CD14-positive monocyte (primary cell): ENCODE results near the gene PDE4B. TPM values are rescaled to one million over a fixed set of nuclear protein-coding genes. Genes with fewer than 3 reads are reported as not detected.

Experiments
- DNase-seq, 3 donors: peaks; one replicate each; pipeline ENCODE4 v3.0.0-alpha.2; 2011 to 2022
- H2AFZ ChIP-seq: 2 replicates; pipeline ENCODE4 v1.6.0; 2012; ENCODE audit warnings: mild to moderate bottlenecking, low read depth, low read length, inconsistent platforms; ENCODE audit not compliant: insufficient read depth, poor library complexity, severe bottlenecking
- H3K27ac ChIP-seq, 2 donors: 1 replicate in 1 of 2; 2 replicates in 1 of 2; pipeline ENCODE4 v1.5.1; 2012 to 2013; ENCODE audit warnings: low read length in 2 of 2, control low read depth in 1 of 2, inconsistent platforms in 1 of 2, low read depth in 1 of 2, mild to moderate bottlenecking in 1 of 2
- H3K27me3 ChIP-seq, 2 donors: one replicate each; pipeline versions ENCODE4 v1.6.0 to v1.6.1; 2011 to 2013; ENCODE audit warnings: low read length in 2 of 2; ENCODE audit not compliant: control insufficient read depth in 2 of 2, insufficient read depth in 2 of 2
- H3K36me3 ChIP-seq, 2 donors: replicated peaks in 1 of 2; 1 replicate in 1 of 2; 2 replicates in 1 of 2; pipeline versions ENCODE4 v1.5.1 to v1.6.1; 2012 to 2013; ENCODE audit warnings: low read length in 2 of 2, control low read depth in 1 of 2, inconsistent platforms in 1 of 2, mild to moderate bottlenecking in 1 of 2; ENCODE audit not compliant: insufficient read depth in 2 of 2, control insufficient read depth in 1 of 2
- H3K4me1 ChIP-seq, 2 donors: 1 replicate in 1 of 2; 2 replicates in 1 of 2; pipeline versions ENCODE4 v1.5.1 to v1.6.1; 2012 to 2013; ENCODE audit warnings: low read length in 2 of 2, control low read depth in 1 of 2, inconsistent platforms in 1 of 2, mild to moderate bottlenecking in 1 of 2, moderate library complexity in 1 of 2; ENCODE audit not compliant: insufficient read depth in 2 of 2, control insufficient read depth in 1 of 2
- H3K4me2 ChIP-seq: replicated peaks from 2 replicates; pipeline ENCODE3; 2012; ENCODE audit warnings: low read length, moderate library complexity, mild to moderate bottlenecking; ENCODE audit not compliant: poor library complexity, severe bottlenecking; ENCODE audit errors: extremely low read depth
- H3K4me3 ChIP-seq, 3 experiments: fragments of 200-600 bp in 1 of 3; sonication (generic) in 1 of 3; replicated peaks in 1 of 3; 1 replicate in 2 of 3; 2 replicates in 1 of 3; pipeline ENCODE4 v1.5.1; 2011 to 2013; ENCODE audit warnings: low read length in 3 of 3, mild to moderate bottlenecking in 3 of 3, control low read depth in 2 of 3, low read depth in 2 of 3, inconsistent platforms in 1 of 3, moderate library complexity in 1 of 3
- H3K79me2 ChIP-seq: 2 replicates; pipeline ENCODE4 v1.6.0; 2012; ENCODE audit warnings: mild to moderate bottlenecking, control low read depth, inconsistent platforms, low read length, moderate library complexity; ENCODE audit not compliant: insufficient read depth
- H3K9ac ChIP-seq: 2 replicates; pipeline ENCODE4 v1.6.0; 2017; ENCODE audit warnings: low read length, mild to moderate bottlenecking; ENCODE audit not compliant: insufficient read depth, poor library complexity, severe bottlenecking
- H3K9me3 ChIP-seq, 2 donors: replicated peaks in 1 of 2; 1 replicate in 1 of 2; 2 replicates in 1 of 2; pipeline versions ENCODE4 v1.5.1 to v1.6.1; 2012 to 2013; ENCODE audit warnings: low read length in 2 of 2, control low read depth in 1 of 2; ENCODE audit not compliant: control insufficient read depth in 1 of 2, insufficient read depth in 1 of 2
- H4K20me1 ChIP-seq: 2 replicates; pipeline ENCODE4 v1.6.0; 2012; ENCODE audit warnings: mild to moderate bottlenecking, low read length, control low read depth, moderate library complexity; ENCODE audit not compliant: insufficient read depth
- H3K27ac Mint-ChIP-seq, 7 donors: one replicate each; pipeline ENCODE4 v1.8.0; 2020; ENCODE audit warnings: mild to moderate bottlenecking in 7 of 7, mixed read lengths in 7 of 7, moderate library complexity in 6 of 7, inconsistent platforms in 2 of 7
- H3K27me3 Mint-ChIP-seq, 3 donors: one replicate each; pipeline ENCODE4 v1.8.0; 2021 to 2022; ENCODE audit warnings: low read depth in 3 of 3, mild to moderate bottlenecking in 3 of 3, mixed read lengths in 3 of 3, moderate library complexity in 3 of 3, inconsistent platforms in 1 of 3
- H3K36me3 Mint-ChIP-seq, 2 donors: one replicate each; pipeline ENCODE4 v1.8.0; 2020; ENCODE audit warnings: mixed read lengths in 2 of 2, inconsistent platforms in 1 of 2, mild to moderate bottlenecking in 1 of 2
- H3K4me1 Mint-ChIP-seq: one replicate; pipeline ENCODE4 v1.8.0; 2020; ENCODE audit warnings: mild to moderate bottlenecking, mixed read lengths
- H3K4me3 Mint-ChIP-seq, 2 donors: one replicate each; pipeline ENCODE4 v1.8.0; 2020; ENCODE audit warnings: mild to moderate bottlenecking in 2 of 2, mixed read lengths in 2 of 2, moderate library complexity in 1 of 2
- H3K9me3 Mint-ChIP-seq, 7 donors: one replicate each; pipeline ENCODE4 v1.8.0; 2020 to 2022; ENCODE audit warnings: mixed read lengths in 7 of 7, mild to moderate bottlenecking in 6 of 7, moderate library complexity in 6 of 7, inconsistent platforms in 2 of 7
- WGBS: methylation state at CpG from one replicate; pipeline ENCODE4 v1.1.5; 2013; ENCODE audit warnings: missing lambda C conversion rate; ENCODE audit not compliant: insufficient coverage; 5-methylcytosine and 5-hydroxymethylcytosine counted together
- intact Hi-C, 2 donors: fragments of 100-400 bp; cut with micrococcal nuclease; formaldehyde crosslinking; loops; one replicate each; pipeline versions ENCODE4 v1.15.0 to v1.15.1; 2023
- polyA plus RNA-seq, 3 donors: library from polyadenylated mRNA; depleted of rRNA in 1 of 3; unstranded in 2 of 3; stranded (reverse) in 1 of 3; fragments of 300-500 nt in 2 of 3; fragments of >200 nt in 1 of 3; fragmentation: Illumina TruSeq in 2 of 3; gene quantifications; 1 replicate in 2 of 3; 2 replicates in 1 of 3; pipeline ENCODE4 v1.2.3, GENCODE V29; 2012 to 2021
- TF ChIP-seq, protein P1 (sequence below): fragments of 200-600 bp; IDR thresholded peaks from one replicate; pipeline ENCODE4 v1.8.0; 2022; ENCODE audit warnings: antibody characterized with exemption, mild to moderate bottlenecking

Gene PDE4B
- polyA plus RNA-seq, 3 donors: 17.2 to 52.8 (median 25.2) TPM

GRCh38 chr1:66175581-66175980 lies 382.9 kb downstream of the PDE4B start:
- H3K27me3 Mint-ChIP-seq: no peaks in the 10 kb centered on the region
- no peak overlapping the region for H2AFZ ChIP-seq
- no peaks in the 10 kb centered on the region for H3K4me1 ChIP-seq
- H3K4me3 ChIP-seq: no peak overlapping the region
- no peaks in the 10 kb centered on the region for H3K9me3 ChIP-seq
- H3K27ac ChIP-seq: no peak overlapping the region
- no peak overlapping the region for H3K4me3 Mint-ChIP-seq
- no peaks in the 10 kb centered on the region for H3K36me3 ChIP-seq
- WGBS: no CpG with 5 or more reads among the region's 2 CpGs
- H3K9me3 Mint-ChIP-seq: peaks cover 0 to 3% (median 0%) of the 10 kb centered on the region in 7 donors
- H3K27me3 ChIP-seq: no peaks in the 10 kb centered on the region
- H3K79me2 ChIP-seq: no peaks in the 10 kb centered on the region
- no peak overlapping the region for H3K9ac ChIP-seq
- DNase-seq: no peak
- no peaks in the 10 kb centered on the region for H3K36me3 Mint-ChIP-seq
- H4K20me1 ChIP-seq: no peaks in the 10 kb centered on the region
- TF ChIP-seq, protein P1, sequence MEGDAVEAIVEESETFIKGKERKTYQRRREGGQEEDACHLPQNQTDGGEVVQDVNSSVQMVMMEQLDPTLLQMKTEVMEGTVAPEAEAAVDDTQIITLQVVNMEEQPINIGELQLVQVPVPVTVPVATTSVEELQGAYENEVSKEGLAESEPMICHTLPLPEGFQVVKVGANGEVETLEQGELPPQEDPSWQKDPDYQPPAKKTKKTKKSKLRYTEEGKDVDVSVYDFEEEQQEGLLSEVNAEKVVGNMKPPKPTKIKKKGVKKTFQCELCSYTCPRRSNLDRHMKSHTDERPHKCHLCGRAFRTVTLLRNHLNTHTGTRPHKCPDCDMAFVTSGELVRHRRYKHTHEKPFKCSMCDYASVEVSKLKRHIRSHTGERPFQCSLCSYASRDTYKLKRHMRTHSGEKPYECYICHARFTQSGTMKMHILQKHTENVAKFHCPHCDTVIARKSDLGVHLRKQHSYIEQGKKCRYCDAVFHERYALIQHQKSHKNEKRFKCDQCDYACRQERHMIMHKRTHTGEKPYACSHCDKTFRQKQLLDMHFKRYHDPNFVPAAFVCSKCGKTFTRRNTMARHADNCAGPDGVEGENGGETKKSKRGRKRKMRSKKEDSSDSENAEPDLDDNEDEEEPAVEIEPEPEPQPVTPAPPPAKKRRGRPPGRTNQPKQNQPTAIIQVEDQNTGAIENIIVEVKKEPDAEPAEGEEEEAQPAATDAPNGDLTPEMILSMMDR: no peak
- intact Hi-C loops: no loop called here
- peaks cover 1% of the 10 kb centered on the region for H3K4me1 Mint-ChIP-seq
- no peak overlapping the region for H3K27ac Mint-ChIP-seq
- no peak overlapping the region for H3K4me2 ChIP-seq

DNA sequence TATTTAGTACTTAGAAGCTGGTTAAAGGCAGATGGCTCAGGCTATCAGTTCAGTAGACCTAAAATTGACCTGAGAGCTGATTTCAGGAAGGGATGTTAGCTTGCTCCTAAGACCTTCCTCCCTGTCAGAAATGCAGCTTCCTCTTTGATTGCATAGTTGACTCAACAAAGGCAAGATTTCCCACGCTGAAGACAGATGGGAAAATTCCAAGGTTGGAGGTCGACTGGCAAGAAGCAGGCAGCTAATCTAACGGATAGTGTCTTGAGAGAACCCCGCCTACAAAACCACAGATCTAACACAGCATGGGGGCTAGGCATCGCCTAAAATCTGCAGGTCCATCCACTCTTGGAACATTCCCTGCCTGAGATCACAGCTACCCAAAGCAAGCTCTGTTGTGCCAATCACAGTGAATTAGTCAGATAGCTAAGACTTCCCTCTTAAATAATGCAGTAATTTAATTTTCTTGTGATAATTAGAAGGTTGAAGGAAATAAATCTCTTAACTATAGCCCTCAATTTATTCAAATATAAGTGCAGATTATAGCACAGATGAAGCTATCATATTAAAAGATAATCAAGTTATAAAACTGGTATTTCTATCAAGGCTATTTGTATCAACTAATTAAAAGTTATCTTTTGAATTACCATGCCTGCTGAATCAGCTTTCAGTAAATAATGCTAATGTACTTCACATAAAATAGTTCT lies 383.5 kb downstream of the PDE4B start:
- no peaks in the 10 kb centered on the region for H3K9me3 ChIP-seq
- Mint-ChIP-seq H3K27me3 (no peaks in the 10 kb centered on the region), H3K4me1 (peaks cover 1% of the 10 kb centered on the region), H3K27ac (peak overlapping the region in 1 of 7 donors; percentile 3), H3K36me3 (no peaks in the 10 kb centered on the region), H3K4me3 (no peak overlapping the region), H3K9me3 (peaks cover 0 to 3% (median 0%) of the 10 kb centered on the region in 7 donors)
- H3K27ac ChIP-seq: no peak overlapping the region
- H3K9ac ChIP-seq: no peak overlapping the region
- H3K27me3 ChIP-seq: no peaks in the 10 kb centered on the region
- TF ChIP-seq, protein P1: no peak
- WGBS: 38% methylated on average over 5 of the region's 5 CpGs
- H3K4me1 ChIP-seq: no peaks in the 10 kb centered on the region
- H3K4me2 ChIP-seq: no peak overlapping the region
- H3K4me3 ChIP-seq: no peak overlapping the region
- DNase-seq: peak in 1 of 3 donors; percentile 11
- no peaks in the 10 kb centered on the region for H3K79me2 ChIP-seq
- no peaks in the 10 kb centered on the region for H3K36me3 ChIP-seq
- H4K20me1 ChIP-seq: no peaks in the 10 kb centered on the region
- intact Hi-C loops: no loop called here
- no peak overlapping the region for H2AFZ ChIP-seq
